HL-60 (cell line): Measurements from ENCODE around the gene KRT9.
A peak's percentile ranks its signal among the peaks of the same experiment; 100 is the strongest.
"Not testable (repeated sequence)": the region's sequence is repeated elsewhere in the genome, so short reads cannot be mapped to it uniquely, and the experiment has no call there.

Source experiments
- DNase-seq, 2 experiments: peaks; one replicate each; pipeline ENCODE4 v3.0.0-alpha.2; 2010 to 2020; ENCODE audit warnings: low read depth in 1 of 2, low spot score in 1 of 2
- H3K27ac ChIP-seq: fragments of 250-450 bp; sonication (Bioruptor Pico); replicated peaks from 2 replicates; pipeline ENCODE4 v1.5.1; 2020; ENCODE audit warnings: mild to moderate bottlenecking, moderate library complexity
- H3K27me3 ChIP-seq: fragments of 250-450 bp; sonication (Bioruptor Pico); 2 replicates; pipeline ENCODE4 v1.5.1; 2021; ENCODE audit warnings: mild to moderate bottlenecking, moderate library complexity; ENCODE audit not compliant: insufficient read depth, poor library complexity, severe bottlenecking
- H3K4me3 ChIP-seq: replicated peaks from 2 replicates; pipeline ENCODE4 v1.5.1; 2011; ENCODE audit warnings: mild to moderate bottlenecking, control low read depth, low read length; ENCODE audit not compliant: insufficient read depth
- GABPA ChIP-seq: IDR thresholded peaks from 2 replicates; pipeline ENCODE4 v1.6.1; 2012; ENCODE audit warnings: low read depth
- POLR2AphosphoS5 ChIP-seq: IDR thresholded peaks from 2 replicates; pipeline ENCODE4 v1.6.1; 2012; ENCODE audit warnings: low read depth
- SPI1 ChIP-seq: IDR thresholded peaks from 2 replicates; pipeline ENCODE4 v1.6.1; 2012; ENCODE audit warnings: low read depth, mild to moderate bottlenecking, borderline replicate concordance
- TF ChIP-seq, protein P1 (sequence below): IDR thresholded peaks from one replicate; pipeline ENCODE4 v1.5.1; 2011; ENCODE audit warnings: low read length, control low read depth, inconsistent platforms; ENCODE audit not compliant: insufficient read depth
- TF ChIP-seq, protein P2 (sequence below): IDR thresholded peaks from 2 replicates; pipeline ENCODE4 v1.6.1; 2012; ENCODE audit warnings: low read depth; ENCODE audit not compliant: insufficient replicate concordance

KRT9 gene

DNA sequence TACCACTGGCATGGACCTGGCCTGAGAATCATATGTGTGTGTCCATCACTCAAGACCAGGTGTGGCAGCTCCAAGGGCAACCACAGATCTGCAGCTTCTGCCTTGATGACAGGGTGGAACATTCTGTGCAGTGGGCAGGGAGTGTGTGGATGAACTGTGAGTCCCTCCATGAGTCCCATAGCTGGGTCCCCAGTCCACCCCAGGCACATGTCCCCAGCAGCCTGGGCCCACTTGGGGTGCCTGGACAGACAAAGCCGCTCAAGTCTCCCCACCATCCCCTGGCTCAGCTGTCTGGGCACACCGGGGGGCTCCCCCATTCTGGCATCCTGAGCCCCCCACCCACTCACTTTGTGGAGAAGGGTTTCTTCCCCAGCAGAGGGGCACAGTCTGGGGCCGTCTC is 45.3 kb upstream of the KRT9 start:
- Histone ChIP-seq H3K4me3 (no peak overlapping the region), H3K27ac (no peak overlapping the region), H3K27me3 (no peaks in the 10 kb centered on the region)
- TF ChIP-seq SPI1 (no peak), POLR2AphosphoS5 (no peak), GABPA (no peak)
- TF ChIP-seq, protein P1, sequence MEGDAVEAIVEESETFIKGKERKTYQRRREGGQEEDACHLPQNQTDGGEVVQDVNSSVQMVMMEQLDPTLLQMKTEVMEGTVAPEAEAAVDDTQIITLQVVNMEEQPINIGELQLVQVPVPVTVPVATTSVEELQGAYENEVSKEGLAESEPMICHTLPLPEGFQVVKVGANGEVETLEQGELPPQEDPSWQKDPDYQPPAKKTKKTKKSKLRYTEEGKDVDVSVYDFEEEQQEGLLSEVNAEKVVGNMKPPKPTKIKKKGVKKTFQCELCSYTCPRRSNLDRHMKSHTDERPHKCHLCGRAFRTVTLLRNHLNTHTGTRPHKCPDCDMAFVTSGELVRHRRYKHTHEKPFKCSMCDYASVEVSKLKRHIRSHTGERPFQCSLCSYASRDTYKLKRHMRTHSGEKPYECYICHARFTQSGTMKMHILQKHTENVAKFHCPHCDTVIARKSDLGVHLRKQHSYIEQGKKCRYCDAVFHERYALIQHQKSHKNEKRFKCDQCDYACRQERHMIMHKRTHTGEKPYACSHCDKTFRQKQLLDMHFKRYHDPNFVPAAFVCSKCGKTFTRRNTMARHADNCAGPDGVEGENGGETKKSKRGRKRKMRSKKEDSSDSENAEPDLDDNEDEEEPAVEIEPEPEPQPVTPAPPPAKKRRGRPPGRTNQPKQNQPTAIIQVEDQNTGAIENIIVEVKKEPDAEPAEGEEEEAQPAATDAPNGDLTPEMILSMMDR: no peak
- TF ChIP-seq, protein P2, sequence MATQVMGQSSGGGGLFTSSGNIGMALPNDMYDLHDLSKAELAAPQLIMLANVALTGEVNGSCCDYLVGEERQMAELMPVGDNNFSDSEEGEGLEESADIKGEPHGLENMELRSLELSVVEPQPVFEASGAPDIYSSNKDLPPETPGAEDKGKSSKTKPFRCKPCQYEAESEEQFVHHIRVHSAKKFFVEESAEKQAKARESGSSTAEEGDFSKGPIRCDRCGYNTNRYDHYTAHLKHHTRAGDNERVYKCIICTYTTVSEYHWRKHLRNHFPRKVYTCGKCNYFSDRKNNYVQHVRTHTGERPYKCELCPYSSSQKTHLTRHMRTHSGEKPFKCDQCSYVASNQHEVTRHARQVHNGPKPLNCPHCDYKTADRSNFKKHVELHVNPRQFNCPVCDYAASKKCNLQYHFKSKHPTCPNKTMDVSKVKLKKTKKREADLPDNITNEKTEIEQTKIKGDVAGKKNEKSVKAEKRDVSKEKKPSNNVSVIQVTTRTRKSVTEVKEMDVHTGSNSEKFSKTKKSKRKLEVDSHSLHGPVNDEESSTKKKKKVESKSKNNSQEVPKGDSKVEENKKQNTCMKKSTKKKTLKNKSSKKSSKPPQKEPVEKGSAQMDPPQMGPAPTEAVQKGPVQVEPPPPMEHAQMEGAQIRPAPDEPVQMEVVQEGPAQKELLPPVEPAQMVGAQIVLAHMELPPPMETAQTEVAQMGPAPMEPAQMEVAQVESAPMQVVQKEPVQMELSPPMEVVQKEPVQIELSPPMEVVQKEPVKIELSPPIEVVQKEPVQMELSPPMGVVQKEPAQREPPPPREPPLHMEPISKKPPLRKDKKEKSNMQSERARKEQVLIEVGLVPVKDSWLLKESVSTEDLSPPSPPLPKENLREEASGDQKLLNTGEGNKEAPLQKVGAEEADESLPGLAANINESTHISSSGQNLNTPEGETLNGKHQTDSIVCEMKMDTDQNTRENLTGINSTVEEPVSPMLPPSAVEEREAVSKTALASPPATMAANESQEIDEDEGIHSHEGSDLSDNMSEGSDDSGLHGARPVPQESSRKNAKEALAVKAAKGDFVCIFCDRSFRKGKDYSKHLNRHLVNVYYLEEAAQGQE: no peak
- DNase-seq: no peak

DNA sequence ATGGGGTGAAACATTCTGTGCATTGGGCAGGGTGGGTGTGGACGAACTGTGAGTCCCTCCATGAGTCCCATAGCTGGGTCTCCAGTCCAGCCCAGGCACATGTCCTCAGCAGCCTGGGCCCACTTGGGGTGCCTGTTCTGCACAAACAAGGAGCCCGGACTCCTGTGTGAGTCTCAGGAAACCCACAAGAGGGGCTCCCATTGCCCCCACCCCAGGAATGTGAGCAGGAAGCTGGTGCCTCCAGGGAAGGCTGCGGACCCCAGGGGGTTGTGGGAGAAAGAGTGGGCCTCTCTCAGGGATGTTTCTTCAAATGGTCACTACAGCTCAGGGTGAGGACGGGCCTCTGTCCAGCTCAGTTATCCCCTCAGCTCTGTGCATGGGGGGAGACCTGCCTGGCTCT is 44.6 kb upstream of the KRT9 start:
- not testable (repeated sequence) for H3K4me3 ChIP-seq, H3K27ac ChIP-seq, DNase-seq, H3K27me3 ChIP-seq

DNA sequence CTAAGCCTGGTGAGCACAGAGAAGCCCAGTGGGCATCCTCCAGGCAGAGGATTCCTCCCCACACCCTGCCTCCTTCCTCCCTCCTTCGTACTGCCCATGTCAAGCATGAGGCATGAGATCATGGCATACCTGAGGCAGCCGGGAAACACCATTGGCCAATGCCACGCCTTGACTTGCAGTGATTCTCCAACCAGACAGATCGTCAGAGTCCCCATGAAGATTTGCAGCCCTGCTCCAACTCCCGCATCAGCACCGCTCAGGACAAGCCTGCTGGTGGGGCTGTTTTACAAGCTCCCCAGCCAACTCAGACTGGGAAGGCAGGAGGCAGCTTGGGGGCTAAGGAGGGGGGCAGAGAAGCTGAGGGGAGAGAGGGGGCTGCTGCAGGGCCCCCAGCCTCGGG is 43.6 kb upstream of the KRT9 start:
- no peaks in the 10 kb centered on the region for H3K27me3 ChIP-seq
- no peak overlapping the region for H3K27ac ChIP-seq
- TF ChIP-seq, protein P2: no peak
- no peak for TF ChIP-seq SPI1
- TF ChIP-seq, protein P1: no peak
- TF ChIP-seq POLR2AphosphoS5: no peak
- no peak overlapping the region for H3K4me3 ChIP-seq
- DNase-seq: no peak

DNA sequence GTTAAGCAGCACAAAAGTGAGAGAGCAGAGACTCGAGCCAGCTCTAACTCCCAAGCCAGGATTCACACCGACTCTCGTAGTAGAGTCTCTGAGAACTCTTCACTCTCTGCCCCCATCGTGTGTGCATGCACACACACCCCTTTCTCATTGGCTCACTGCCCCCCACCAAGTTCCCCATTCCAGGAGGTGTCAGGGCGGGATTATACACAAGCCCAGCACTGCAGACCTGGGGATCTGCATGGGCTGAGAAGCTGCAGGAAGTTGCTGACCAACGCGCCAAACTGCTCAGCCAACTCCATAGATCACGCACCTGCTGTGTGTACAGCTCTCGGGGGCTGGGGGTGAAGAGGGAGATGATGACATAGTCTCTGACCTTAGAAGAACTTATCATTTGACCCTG is 42.9 kb upstream of the KRT9 start:
- not testable (repeated sequence) for H3K4me3 ChIP-seq, H3K27me3 ChIP-seq, H3K27ac ChIP-seq
- DNase-seq: peak in 1 of 2 experiments; percentile 35

DNA sequence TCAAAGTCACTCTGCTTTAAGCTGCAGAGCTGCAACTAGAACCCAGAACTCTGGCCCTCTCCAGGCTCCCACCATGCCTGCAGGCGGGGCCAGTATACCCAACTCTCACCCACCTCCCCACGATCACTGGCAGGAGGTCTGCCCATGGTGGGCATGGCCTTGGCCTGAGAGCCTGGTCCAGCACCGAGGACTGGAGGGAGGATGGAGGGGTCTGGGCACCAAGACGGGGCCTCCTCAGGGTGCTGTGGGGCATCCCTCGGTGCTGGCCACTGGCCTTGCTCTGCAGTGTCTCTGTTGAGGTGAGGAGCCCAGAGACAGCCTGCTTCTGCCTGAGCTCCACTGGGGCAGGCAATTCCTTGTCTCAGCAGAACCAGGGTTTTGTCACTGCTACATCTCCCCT is 42.2 kb upstream of the KRT9 start:
- DNase-seq: no peak
- no peaks in the 10 kb centered on the region for H3K27me3 ChIP-seq
- no peak overlapping the region for H3K4me3 ChIP-seq
- H3K27ac ChIP-seq: no peak overlapping the region
- TF ChIP-seq, protein P1: no peak
- TF ChIP-seq GABPA (no peak), SPI1 (no peak), POLR2AphosphoS5 (no peak)
- TF ChIP-seq, protein P2: no peak
